Stimulated activated CD4-positive, alpha-beta T cell treated with anti-CD3 and anti-CD28 coated beads, Interleukin-12 subunit alpha, Interleukin-12 subunit beta, amount 100 ng/mL, for 4 hours (primary cell): ENCODE measurements around the gene KLHL3.
A peak's percentile ranks its signal among the peaks of the same experiment; 100 is the strongest.
"Not testable (repeated sequence)": the region's sequence is repeated elsewhere in the genome, so short reads cannot be mapped to it uniquely, and the experiment has no call there.

Experiments
- DNase-seq: peaks from one replicate; pipeline ENCODE4 v3.0.0-alpha.2; 2020

The KLHL3 gene

GRCh38 chr5:137665678-137666460 lies 70.0 kb downstream of the KLHL3 start:
- DNase-seq = peak; percentile 10

DNA sequence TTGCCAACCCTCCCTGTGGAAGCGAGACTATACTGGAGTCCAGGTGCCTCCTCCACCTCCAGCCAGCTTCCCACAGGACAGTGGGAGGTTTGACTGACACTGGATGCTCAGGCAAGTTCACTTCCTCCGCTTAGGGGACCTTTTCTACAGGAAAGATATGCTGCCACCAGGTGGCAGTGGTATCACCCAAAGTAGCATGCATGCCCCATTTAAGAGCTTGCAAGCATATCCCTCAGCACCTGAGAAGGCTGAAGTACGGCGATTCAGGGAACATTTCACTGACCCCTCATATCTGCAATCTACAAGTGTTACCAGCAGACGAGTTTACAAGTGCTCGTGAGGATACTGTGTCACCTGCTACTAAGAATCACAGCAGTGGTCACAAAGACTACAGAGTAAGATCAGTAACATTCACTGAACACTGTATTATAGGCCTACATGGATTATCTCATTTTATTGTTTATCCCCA lies 75.5 kb downstream of the KLHL3 start:
- DNase-seq = peak; percentile 67

- no peak for DNase-seq
Measured at GRCh38 chr5:137659209-137659608, 76.7 kb downstream of the KLHL3 start.

- no peak for DNase-seq
Measured at GRCh38 chr5:137658324-137658723, 77.6 kb downstream of the KLHL3 start.

GRCh38 chr5:137657073-137657472 lies 78.8 kb downstream of the KLHL3 start:
- DNase-seq = no peak

GRCh38 chr5:137656558-137656957 lies 79.3 kb downstream of the KLHL3 start:
- DNase-seq = no peak

- no peak for DNase-seq
Measured at GRCh38 chr5:137651022-137651421, 84.9 kb downstream of the KLHL3 start.

DNA sequence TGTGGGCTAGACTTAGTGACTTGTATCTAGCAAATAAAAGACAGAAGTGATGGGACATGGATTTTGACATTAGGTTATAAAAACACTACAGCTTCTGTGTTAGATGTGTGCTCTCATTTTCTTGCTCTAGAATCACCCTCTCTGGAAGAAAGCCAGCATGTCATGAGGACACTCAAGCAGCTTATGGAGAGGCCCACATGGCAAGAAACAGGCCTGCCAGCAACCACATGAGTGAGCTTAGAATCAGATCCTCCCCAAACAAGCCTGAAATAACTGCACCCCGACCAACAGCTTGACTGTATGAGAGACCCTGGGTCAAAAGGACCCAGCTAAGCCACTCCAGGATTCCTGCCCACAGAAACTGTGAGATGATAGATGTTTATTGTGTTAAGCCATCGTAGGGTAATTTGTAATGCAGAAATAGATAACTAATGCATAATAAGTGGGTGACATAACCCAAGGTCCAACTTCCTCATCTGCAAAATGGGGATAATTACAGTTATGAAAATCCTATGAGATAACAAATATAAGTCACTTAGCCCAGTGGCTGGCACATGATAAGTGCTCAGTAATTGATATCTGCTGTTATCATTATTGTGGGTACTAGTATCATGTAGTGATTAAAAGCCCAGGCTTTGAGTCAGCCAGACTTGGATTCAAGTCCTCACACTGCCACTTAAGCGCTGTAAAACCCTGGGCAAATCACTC lies 86.5 kb downstream of the KLHL3 start:
- no peak for DNase-seq

GRCh38 chr5:137648361-137648760 lies 87.5 kb downstream of the KLHL3 start:
- no peak for DNase-seq

GRCh38 chr5:137647401-137647800 lies 88.5 kb downstream of the KLHL3 start:
- no peak for DNase-seq

DNA sequence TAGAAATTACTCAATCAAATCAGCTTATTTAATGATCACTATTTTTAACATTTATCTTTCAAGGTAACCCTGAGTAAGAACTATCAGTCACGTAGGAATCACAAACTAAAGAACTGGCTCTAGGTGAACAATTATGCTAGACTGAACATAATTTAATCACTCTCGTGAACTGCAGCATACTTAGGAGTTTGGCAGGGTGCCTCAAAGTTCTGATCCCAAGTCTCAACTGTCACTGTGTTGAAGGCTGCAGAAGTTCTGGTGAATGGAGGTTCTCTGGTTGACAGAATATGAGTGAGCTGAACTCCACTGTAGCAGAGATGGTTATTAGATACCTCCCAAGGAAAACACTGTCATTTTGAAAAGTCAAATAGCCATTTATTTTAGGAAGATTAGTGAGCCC lies 89.1 kb downstream of the KLHL3 start:
- no peak for DNase-seq

GRCh38 chr5:137643081-137643480 lies 92.8 kb downstream of the KLHL3 start:
- DNase-seq = not testable (repeated sequence)

DNA sequence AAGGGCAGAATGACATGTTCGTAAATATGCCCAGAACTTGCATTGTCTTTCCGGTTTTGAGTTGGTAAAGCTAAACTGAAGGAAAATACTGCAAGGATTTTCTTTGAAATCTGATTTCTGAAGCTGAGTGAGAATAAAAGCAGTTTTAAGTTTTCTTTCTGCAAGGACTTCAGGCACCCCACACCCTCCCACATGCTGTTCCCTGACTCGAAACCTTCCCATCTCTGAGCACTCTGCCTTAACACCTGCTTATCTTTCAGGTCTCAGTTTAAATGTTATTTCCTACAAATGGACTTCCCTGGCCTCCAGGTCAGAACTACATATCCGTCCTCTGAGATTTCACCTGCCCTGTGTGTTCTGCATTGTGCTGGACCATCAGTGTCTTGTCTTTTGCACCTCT lies 93.8 kb downstream of the KLHL3 start:
- no peak for DNase-seq

DNA sequence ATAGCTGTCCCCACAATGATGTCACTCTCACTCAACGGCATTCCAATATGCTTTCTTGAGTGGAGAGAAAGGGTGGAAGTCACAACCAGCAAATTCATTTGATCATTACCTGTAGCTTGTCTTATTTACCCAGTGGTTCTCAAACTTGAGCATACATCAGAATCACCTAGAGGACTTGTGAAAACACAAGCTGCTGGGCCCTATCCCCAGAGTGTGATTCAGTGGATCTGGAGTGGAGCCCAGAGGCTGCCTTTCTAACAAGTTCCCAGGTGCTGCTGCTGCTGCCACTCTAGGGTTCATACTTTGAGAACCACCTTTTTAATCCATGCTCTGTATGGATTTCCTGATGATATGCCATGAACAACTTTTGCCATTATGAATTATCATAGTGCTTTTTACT lies 94.7 kb downstream of the KLHL3 start:
- DNase-seq = no peak

- DNase-seq = no peak
Measured at GRCh38 chr5:137639645-137640044, 96.2 kb downstream of the KLHL3 start.

- DNase-seq = no peak
Measured at GRCh38 chr5:137638841-137639240, 97.0 kb downstream of the KLHL3 start.

DNA sequence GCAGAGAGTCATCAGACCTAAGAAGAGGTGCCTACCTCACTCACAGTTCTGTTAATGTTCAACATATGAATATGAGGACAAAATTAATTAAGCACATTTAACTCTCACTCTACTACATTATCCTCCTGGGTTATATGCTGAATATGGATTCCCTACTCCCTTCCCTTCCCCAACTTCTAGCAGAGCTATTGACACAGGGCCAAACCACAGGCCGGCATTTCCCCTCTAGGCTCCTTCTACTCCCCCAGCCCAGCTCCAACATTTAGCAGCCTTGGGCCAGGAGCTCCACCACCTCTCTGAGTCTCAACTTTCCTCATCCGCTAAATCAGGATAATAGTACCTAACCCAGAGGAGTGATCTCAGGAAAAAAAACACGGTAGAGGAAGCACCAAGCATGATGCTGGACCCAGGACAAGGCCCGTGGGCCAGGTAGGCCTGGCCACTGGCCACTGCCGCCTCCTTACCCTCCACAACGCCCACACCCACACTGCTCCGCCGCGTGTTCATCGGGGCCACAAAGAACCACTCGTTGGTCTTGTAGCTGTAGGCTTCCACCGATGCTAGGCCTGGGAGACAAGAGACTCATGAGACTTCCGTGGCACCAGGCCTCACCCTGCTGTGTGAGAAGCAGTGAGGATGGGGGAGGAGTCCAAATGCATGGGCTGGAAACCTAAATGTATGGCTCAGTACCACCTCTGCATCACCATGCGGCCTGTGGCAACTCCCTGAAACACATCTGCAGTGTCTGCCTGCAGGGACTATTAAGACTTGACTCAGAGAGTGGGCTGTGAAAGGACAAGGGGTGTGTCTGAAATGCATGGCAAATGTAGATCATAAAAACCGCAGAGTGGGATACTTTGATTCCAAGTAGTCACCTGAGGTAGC lies 98.8 kb downstream of the KLHL3 start:
- no peak for DNase-seq

DNA sequence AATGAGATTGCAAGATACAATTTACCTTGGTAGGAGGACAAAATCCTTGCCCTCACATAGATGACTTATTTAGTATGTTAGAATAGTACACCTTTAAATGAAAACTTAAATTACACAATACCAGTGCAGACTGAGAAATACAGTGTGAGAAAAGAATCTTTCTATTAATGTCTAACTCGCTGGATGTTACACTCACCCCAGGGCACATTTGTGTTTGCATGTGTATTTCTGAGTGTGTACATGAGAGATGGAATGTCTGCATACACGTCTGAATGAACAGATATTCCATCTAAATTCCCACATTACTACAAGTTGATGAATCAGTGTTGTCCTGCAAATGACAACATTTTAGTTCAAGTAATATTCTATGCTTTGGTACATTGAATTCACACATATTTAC lies 99.8 kb downstream of the KLHL3 start:
- DNase-seq = no peak

DNA sequence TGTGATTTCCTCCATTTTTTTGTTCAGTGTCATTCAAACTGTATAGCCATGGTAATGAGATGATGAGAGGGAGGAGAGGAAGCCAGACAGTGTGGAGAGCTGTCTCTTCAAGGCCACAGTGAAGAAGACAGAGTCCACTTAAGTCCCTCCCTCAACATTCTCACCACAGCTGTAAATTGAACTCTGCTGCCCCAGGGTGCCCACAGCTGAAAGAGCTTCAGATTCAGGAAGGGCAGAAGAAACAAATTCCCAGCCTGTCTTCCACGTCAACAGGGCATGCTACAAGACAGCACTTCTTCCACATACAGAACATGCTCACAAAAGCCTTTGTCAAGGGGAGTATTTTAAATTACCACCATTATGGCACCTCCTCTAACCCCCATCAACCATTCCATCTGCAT lies 100.4 kb downstream of the KLHL3 start:
- no peak for DNase-seq

- no peak for DNase-seq
Measured at GRCh38 chr5:137633896-137634295, 102.0 kb downstream of the KLHL3 start.

DNA sequence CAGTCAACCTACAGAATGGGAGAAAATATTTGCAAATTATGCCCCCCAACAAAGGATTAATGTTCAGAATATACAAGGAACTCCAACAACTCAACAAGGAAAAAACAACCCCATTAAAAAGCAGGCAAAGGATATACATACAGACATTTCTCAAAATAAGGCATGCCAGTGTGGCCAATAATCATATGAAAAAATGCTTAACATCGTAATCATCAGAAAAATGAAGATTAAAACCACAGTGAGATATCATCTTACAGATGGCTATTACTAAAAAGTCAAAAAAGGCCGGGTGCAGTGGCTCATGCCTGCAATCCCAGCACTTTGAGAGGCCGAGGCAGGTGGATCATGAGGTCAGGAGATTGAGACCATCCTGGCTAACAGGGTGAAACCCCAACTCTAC lies 103.2 kb downstream of the KLHL3 start:
- no peak for DNase-seq

GRCh38 chr5:137631453-137631852 lies 104.4 kb downstream of the KLHL3 start:
- DNase-seq = no peak

- no peak for DNase-seq
Measured at GRCh38 chr5:137630972-137631370, 104.9 kb downstream of the KLHL3 start.
